ENCODE data around the gene NAPA.

Gene NAPA

DNA sequence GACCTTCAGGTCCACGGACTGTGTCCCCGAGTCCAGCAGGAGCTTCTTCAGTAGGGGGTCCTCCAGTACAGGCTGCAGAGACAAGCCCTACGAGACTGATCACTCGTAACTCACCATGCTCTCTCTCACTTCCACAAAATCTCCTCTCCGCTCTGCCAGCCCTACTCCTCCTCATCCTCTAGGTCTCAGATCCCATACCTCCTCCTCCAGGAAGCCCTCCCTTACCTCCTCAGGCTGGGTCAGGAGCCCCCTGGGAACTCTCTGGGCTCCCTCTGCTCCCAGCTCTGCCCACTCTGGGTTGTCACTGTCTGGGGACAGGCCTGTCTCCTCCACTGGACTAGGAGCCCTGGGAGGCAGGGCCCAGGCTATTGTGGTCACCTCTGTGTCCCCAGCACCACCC lies 23.9 kb upstream of the NAPA start:
- TF ChIP-seq ZNF274 (IDR thresholded peaks at IDR 0.05; ENCODE audit: low read depth, low read length), result no peak
- H3K4me3 ChIP-seq (ENCODE audit: low read length), result no peak overlapping the region

DNA sequence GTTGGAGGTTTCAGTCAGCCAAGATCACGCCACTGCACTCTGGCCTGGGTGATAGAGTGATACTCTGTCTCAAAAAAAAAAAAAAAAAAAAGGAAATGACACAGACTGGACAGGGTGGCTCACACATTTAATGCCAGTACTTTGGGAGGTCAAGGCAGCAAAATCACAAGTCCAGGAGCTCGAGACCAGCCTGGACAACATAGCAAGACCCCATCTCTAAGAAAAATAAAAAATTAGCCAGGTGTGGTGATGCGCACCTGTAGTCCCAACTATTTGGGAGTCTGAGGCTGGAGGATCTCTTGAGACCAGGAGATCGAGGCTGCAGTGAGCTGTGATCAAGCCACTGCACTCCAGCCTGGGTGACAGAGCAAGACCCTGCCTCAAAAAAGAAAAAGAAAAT lies 22.6 kb upstream of the NAPA start:
- TF ChIP-seq ZNF274 (IDR thresholded peaks at IDR 0.05; ENCODE audit: low read depth, low read length), result no peak
- H3K4me3 ChIP-seq (ENCODE audit: low read length), result no peak overlapping the region

DNA sequence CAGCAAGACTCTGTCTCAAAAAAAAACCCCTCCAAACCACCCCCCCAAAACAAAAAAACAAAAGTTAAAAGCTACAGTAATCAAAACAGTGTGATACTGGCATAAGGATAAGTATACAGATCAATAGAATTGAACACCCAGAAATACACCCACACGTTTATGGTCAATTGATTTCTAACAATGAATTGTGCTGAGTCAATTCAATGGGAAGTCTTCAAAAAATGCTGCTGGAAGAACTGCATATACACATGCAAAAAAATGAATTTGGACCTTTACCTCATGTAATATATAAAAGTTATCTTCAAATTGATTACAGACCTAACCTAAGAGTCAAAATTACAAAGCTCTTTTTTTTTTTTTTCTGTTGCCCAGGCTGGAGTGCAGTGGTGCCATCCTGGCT lies 19.8 kb upstream of the NAPA start:
- TF ChIP-seq ZNF274 (IDR thresholded peaks at IDR 0.05; ENCODE audit: low read depth, low read length), result no peak
- H3K4me3 ChIP-seq (ENCODE audit: low read length), result no peak overlapping the region

DNA sequence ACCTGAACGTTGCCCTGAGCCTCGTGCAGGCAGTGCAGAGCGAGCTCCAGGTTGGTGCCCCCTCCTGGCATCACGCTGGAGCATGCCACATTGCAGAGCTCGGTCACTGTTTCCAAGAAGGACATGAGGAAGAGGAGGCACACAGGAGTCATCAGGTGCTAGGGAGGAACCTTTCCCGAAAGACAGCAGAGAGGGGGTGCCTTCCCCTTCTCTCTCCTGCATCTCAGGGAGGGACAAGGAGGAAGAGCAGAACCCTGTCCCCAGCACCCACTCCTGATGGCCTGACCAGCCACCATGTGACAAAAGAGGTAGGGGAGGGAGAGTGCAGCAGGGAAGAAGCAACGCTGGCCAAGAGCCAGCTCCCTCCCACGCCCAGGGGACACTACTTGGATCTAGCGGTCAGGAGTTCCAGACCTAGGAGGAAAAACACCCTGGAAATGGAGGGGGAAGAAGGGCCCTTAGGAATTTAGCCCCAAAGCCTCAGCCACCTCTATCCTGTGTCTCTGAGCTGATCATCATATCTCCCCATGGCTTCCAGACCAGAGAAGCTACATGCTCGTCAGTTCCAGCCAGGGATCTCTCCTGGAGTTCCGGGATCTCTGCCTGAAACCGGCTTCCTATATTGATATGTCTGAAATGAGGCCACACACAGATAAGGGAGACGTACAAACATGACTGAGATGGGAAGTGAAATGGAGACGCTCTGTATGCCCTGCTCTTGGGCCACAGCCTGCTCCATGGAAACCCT lies 17.0 kb upstream of the NAPA start:
- no peak overlapping the region for H3K4me3 ChIP-seq (ENCODE audit: low read length)
- TF ChIP-seq ZNF274 (IDR thresholded peaks at IDR 0.05; ENCODE audit: low read depth, low read length), result no peak

DNA sequence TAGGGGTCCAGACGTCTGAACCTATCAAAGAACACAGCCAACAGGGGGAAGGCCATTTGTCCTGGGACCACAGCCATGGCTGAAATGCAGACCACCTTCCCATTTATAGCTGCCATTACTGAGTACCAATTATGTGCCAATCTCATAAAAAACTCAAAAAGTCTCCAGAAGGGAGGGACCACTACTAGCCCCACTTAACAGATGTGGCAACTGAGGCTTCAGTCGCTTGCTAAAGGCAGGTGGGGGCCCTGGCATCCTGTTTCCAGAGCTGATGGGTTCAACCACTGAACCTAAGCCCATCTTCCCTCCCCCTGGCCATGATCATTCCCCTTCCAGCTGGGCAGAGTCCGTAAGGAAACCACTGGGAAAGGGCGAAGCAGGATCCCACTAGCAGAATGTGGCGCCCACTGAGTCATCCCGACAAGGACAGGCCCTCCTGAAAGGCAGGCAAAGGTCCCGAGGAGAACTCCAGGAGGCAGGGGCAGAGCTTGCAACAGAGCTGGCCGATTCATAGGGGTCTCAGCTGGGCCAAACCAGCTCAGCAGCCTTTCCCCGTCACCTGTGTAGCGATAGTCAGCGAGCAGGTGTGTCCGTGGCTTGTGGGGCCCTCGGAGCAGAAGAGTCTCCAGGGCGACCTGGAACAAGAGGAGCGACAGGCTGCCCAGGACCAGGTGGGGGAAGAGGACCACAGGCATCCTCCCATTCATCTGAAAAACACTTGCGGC lies 14.3 kb upstream of the NAPA start:
- no peak overlapping the region for H3K4me3 ChIP-seq (ENCODE audit: low read length)
- TF ChIP-seq ZNF274 (IDR thresholded peaks at IDR 0.05; ENCODE audit: low read depth, low read length), result no peak

DNA sequence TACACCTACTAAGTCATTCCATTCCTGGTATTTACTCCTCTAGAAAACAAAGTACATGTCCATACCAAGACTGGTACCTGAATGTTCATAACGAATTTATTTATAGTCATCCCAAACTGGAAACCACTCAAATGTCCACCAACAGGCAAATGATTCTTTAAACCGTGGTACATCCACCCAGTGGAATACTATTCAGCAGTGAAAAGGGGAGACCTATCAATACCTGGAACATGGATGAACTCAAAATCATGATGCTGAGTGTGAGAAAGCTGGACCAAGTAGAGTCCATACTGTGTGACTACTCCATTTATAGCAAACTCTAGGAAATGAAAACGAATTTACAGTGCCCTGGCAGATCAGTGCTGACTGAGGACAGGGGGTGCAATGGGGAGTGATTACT lies 11.9 kb upstream of the NAPA start:
- H3K4me3 ChIP-seq (ENCODE audit: low read length), result no peak overlapping the region
- no peak for TF ChIP-seq ZNF274 (IDR thresholded peaks at IDR 0.05; ENCODE audit: low read depth, low read length)

DNA sequence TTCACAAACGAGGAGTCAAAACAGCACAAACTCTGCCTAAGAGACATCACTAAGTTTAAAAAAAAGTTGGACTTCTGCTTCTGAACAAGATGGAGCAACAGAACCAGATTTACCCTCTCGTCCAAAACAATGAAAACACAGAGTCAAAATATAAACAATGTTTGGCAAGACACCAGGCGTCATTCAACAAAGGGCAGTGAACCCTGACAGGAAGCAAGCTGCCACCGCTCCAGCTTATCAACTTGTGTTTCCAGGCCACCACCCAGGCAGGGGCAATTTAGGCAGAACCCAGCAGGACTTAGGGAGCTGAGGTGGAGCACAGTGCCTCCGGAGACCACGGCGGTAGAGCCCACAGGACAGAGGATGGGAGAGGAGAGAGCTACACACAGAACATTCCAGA lies 8.6 kb upstream of the NAPA start:
- TF ChIP-seq ZNF274 (IDR thresholded peaks at IDR 0.05; ENCODE audit: low read depth, low read length), result no peak
- no peak overlapping the region for H3K4me3 ChIP-seq (ENCODE audit: low read length)

DNA sequence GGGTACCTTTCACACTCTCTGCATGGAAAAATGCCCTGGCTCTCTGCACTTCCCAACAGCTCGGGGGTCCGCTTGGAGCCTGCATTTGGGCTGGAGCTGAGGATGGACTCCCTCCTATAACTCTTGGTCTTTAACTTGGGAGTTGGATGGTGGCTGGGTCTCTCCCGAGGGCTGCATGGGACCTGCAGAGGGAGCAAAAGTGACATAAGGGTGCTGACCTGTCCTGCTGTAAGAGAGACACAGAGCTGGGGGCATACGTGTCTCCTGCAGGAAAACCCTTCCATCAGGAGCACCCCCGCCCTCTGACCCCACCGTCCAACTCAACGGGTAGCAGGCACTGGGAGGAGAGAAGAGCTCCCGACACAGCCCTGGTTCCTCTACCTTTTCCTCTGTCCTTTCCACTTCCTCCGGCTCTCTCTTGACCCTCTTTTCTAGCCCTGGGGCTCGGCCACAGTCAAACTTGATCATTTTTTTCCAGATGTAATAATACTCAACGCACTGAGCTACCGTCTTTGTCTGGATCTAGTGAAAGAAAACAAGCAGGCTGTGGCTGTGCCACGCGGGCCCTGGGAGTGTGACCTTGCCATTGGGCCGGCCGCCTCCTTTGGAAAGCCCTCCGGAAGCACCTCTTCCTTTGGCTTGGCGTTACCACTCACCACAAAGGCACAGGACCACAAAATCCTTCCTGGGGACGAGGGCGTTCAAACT lies 6.8 kb upstream of the NAPA start:
- no peak overlapping the region for H3K4me3 ChIP-seq (ENCODE audit: low read length)
- no peak for TF ChIP-seq ZNF274 (IDR thresholded peaks at IDR 0.05; ENCODE audit: low read depth, low read length)

DNA sequence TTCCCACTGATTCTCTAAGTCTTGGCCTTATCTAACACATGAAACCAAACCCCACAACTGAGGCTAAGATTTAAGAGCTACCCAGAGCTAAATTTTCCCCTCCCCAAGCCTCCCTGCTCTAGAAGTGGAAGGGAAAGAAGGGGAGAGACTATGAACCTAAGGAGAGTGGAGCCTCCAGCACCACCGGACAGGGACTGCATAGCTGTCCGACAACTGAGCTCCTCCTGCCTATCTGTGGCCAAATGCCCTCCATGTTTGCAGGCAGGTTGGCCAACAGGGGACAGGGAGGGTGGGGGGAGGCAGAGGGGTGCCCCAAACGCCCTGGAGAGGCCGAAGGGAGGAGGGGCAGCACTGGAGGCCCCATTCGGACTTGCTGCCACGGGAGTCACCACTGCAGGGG lies 6.0 kb upstream of the NAPA start:
- H3K4me3 ChIP-seq (ENCODE audit: low read length), result no peak overlapping the region
- TF ChIP-seq ZNF274 (IDR thresholded peaks at IDR 0.05; ENCODE audit: low read depth, low read length), result no peak

DNA sequence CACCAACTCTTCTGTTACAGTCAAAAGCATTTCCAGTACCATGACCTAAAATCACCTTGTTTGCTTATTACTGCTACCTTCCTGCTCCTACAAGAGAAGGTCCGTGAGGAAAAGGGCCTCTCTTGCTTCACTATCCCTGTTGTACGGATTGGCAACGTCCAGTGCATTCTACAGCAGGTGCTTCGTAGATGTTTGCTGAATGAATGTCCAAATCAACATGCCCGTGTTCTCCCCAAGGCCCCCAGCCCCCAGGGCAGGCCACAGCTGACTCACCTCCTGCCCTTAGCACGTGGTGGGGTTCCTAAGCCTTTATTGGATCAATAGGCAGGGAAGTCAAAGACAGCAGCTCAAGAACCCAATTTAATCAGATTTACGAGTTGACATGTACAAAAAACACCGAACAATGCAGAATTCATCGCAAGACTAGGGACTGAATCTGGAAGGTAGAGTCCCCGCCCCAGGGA lies 5.5 kb upstream of the NAPA start:
- no peak for TF ChIP-seq ZNF274 (IDR thresholded peaks at IDR 0.05; ENCODE audit: low read depth, low read length)

DNA sequence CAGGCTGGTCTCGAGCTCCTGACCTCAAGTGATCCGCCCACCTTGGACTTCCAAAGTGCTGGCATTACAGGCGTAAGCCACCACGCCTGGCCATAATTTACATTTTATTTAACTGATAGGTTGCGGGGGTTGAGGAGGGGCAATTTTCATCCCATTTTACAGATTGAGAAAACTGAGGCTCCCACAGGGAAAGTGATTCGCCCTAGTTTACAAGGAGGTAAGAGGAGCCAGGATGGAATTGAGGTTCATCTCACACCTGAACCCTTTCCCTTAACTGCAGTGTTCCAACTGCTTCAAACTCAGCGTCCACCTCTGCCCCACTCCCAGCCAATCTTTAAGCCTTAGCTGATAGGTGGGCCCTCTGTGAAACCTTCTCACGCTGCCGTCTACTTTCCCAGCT lies 4.0 kb upstream of the NAPA start:
- H3K4me3 ChIP-seq (ENCODE audit: low read length), result no peak overlapping the region; the same call in 1 of the 2 replicates
- no peak for TF ChIP-seq ZNF274 (IDR thresholded peaks at IDR 0.05; ENCODE audit: low read depth, low read length)

More for the DNA sequence above, 5.5 kb upstream of the NAPA start:
- no peak overlapping the region for H3K4me3 ChIP-seq (ENCODE audit: low read length)

DNA sequence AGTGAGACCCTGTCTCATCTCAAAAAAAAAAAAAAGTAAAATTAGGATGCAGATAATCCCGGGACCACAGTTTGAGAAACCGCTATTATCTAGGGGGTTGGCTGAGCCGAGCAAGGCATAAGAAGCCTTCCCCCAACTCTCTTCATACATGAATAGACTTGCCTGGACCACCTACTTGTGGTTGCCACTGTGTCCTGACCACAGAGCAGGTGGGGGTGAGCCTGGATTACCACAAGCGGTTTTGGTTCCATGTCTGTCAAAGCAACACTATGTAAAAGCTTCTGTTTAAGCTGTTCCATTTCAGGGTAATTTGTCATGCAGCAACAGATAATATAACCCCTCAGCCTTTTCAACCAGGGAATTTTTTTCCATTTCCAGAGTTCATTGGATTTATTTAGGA lies 3.3 kb upstream of the NAPA start:
- no peak overlapping the region; the same call in 1 of the 2 replicates for H3K4me3 ChIP-seq (ENCODE audit: low read length)
- no peak for TF ChIP-seq ZNF274 (IDR thresholded peaks at IDR 0.05; ENCODE audit: low read depth, low read length)

DNA sequence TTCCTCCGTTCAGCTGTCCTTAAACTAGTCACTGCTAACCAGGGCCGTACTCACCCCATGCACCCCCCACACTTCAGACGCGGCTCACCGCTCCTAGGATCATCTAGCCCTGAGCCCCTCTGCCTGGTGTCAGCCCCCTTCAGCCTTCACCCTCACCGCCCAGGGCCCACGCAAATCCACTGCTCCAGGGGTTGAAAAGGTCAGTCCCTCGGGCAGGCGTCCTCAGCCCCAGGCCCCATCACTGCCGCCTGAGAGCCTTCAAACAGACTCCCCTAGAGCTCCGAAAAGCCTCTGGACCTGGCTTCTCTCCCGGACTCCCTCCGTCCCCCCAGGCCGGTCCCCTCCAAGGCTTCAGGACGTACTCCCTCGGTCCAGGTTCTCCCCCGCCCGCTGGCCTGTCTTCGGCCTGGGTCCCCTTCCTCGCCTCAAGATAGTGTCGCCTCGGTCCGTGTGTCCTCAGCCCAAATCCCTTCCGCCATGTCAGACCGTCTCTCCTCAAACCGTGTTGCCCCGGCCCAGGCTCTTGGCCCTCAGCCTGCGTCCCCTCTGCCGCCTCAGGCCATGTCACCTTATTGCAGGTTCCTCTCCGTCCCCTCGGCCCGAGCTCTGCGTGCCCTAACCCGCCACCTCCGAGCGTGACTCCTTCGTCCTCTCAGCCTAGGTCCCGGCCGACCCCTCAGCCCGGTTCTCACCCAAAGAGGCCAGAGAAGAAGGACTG lies 553 bp downstream of the NAPA start:
- no peak for TF ChIP-seq ZNF274 (IDR thresholded peaks at IDR 0.05; ENCODE audit: low read depth, low read length)
- H3K4me3 ChIP-seq (ENCODE audit: low read length), result peak overlapping the region; percentile 80

DNA sequence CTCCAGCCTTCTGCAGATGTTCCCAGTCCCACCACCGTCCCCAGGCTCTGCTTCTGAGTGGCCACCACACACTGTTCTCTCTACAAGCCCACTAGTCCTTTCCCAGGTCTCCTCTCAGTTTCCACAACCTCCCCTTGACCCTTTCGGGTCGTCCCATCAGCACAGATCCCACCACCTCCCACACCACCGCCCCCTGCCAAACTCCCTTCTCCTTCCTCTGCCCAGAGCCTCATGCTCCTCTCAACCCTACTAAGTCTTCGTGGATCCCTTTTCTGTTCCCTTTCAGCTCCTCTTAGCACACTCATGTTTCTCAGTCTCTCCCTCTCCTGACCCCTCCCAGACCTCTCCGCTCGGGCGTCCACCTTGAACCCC lies 1.9 kb downstream of the NAPA start:
- TF ChIP-seq ZNF274 (IDR thresholded peaks at IDR 0.05; ENCODE audit: low read depth, low read length), result no peak
- H3K4me3 ChIP-seq (ENCODE audit: low read length), result peak overlapping the region; percentile 80; the same call in 1 of the 2 replicates
